ENCODE results near the gene SLCO3A1.
"Not testable (repeated sequence)": the region's sequence is repeated elsewhere in the genome, so short reads cannot be mapped to it uniquely, and the experiment has no call there.

Gene SLCO3A1

DNA sequence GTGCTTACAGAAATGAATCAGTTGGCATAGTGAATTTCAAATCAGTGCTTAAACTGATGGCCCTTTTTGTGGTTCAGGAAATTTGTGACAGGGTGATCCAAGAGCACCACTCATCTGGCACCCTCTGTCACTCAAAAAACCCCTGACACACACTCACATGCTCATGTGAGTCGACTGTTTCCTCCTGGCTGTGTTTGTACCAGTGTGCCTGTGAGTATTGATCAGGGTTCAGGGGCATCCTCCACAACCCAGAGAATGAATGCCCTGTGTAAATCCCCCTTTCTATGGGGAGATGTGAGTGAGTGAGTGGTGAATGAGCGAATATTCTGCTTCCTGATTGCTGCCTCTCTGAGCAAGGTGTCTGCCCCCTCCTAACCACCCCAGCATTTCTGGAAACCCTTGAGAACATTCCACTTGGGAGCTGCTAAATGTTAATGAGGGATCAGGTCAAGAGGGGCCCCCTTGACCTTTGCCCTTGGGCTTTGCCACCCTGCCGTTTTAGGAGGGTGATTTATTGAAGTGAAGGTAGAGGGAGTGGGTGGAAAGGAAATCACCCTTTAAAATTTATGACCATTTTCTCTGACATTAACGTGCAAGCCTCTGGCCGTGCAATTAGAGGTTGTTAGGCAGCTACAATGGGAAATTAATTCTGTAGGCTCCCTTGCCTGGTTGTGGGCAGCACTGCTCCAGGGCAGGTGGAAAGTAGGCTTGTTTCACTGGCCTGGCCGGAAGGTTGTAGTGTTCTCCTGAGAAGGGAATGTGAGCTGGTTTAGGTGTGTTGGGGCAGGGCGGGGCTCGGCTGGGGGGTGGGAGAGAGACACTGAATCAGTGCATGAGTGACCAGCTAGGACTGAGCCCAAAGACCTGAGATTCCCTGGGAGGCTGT, 87.2 kb downstream of the SLCO3A1 start:
- DNase-seq (ENCODE audit: low read depth, low spot score), result no peak

DNA sequence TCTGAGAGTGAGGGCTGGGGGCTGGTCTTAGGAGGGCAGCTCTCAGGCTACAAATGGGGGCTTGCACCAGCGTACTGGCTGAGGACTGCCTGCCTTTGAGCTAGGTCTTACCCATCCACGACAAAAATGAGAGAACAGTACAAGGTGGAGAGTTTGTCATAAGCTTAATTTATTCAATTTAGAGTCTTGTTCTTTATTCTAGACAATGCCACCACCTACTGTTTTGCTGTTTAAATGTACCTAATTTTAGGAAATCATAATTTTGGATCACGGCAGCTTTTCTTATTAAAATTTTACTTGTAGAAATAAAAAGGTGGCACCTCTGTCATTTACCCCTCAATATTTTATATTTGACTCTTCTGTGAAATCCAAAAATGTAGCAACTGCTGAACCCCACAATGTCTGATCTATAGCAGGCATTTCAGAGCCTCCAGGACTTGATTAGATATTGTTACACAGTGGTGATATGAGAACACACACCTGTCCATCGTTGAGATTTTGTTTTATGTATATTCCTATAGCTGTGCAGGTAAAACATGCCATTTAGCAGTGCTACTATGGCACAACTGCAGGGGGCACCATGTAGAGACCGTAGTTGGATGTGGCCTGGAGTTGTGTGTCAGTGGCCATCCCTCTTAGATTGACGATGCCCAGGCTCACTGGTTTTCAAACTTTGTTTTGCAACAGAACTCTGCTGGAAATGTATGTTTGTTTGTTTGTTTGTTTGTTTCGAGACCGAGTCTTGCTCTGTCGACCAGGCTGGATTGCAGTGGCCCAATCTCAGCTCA, 88.6 kb downstream of the SLCO3A1 start:
- DNase-seq (ENCODE audit: low read depth, low spot score), result no peak

DNA sequence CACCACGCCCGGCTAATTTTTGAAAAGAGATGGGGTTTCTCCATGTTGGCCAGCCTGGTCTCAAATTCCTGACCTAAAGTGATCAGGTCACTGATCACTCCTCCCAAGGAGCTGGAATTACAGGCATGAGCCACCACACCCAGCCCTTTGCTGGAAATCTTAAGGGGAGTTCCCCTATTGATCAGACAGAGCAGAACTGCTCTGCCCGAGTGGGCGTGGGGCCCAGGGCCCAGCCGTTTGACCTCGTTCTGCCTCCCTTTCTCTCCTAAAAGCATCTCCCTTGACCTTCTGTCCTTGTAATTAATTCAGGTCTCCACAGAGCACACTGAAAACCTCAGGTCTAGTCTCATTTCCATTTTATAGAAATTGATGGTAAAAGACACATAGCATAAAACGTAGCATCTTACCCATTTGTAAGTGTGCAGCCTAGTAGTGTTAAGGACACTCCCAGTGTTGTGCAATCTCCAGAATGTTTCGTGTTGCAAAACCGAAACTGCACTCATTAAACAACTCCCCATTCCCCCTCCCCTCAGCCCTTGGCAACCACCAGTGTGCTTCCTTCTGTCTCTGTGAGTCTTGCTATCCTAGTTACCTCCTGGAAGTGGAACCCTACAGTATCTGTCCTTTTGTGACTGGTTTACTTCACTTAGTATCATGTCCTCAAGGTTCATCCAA, 89.3 kb downstream of the SLCO3A1 start:
- no peak for DNase-seq (ENCODE audit: low read depth, low spot score)

DNA sequence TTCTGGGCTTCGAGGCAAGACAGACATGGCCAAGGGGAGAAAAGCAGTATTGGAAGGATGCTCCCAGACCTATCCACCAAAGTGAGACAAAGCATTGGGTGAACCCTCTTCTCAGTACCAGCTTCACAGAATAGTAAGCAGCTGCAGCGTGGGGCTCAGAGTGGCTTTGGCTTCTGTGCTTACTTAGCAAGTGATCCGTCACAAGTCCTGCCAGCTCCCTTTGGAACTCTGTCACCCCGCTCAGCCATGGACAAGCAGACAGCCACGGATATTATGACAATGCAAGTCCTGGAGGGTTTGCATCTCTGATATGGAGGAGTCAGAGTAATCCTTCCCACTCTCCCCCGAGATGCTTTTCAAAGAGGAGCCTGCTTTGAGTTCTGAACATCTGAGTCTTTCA, 90.8 kb downstream of the SLCO3A1 start:
- DNase-seq (ENCODE audit: low read depth, low spot score), result no peak

GRCh38 chr15:91945385-91945784, 91.9 kb downstream of the SLCO3A1 start:
- no peak for DNase-seq (ENCODE audit: low read depth, low spot score)

- no peak for DNase-seq (ENCODE audit: low read depth, low spot score)
These were observed 92.6 kb downstream of the SLCO3A1 start for GRCh38 chr15:91946075-91946474.

- DNase-seq (ENCODE audit: low read depth, low spot score), result no peak
These were observed 93.2 kb downstream of the SLCO3A1 start for GRCh38 chr15:91946581-91947292.

DNA sequence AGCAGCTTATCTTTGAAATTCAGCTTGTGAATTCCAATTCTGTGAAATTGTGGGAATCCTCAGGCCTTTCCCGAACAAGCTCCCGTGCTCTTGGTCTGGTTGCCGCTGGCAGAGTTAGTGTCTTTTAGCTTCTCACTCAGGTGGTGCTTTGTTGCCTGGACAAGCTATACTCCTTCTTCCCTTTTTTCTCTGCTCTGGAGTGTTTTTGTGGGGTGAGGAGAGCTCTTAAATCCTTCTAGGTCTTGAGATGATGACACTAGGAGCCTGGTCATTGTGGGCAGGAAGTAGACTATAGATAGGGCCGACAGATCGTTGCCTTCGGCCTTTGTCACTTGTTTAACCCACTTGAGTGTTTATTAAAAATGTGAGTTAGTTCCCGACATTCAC, 93.8 kb downstream of the SLCO3A1 start:
- DNase-seq (ENCODE audit: low read depth, low spot score), result no peak

DNA sequence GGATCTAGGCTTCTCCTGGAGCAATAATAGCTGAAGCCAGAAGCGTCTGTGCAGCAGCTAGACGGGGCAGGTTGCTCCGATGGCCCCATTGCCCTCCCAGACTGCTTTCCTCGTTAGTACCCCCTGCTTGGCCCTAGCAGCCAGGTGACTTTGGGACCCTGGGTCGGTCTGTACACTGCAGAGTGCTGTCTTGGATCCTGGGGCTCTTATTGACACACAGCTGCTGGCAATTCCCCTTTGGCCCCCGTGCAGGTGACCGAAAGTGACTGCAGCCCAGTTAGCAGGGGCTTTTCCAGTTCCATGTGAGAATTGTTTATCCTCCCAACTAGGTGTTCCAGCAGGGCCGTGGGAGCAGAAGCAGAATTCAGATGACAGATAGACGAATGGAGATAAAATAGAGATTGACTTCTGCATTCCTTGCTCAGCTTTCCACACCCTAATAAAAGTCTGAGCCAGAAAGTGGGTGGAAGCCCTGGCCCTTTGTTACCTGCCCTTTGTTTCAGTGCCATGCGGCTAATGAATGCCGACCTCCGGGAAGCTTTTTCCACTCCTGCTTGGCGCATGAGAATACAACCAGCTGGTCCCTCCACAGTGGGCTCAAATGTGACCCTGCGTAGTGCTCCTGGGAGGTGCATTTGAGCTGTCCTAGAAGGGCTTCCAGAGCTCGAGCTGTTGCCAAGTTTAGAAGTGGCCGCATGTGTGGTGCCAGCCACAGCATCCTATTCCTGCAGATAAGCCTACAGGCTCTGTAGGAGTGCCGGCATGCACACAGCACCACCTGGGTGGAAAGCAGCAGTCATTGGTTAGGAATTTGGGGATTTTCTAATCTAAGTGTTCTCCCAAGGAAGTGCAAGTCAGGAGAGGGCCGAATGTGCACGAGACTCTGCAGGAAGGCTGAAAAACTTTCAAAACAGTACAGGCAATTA, 94.4 kb downstream of the SLCO3A1 start:
- DNase-seq (ENCODE audit: low read depth, low spot score), result no peak

DNA sequence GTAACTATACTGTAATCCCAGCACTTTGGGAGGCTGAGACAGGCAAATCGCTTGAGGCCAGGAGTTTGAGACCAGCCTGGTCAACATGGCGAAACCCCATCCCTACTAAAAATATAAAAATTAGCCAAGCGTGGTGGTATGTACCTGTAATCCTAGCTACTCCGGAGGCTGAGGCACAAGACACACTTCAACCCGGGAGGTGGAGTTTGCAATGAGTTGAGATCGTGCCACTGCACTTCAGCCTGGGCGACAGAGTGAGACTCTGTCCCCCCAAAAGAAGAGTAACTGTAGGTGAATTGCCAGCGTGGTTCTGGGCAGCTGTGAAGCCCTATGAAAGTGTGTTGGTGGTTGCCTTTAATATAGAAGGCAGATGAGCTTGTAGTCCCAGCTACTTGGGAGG, 95.9 kb downstream of the SLCO3A1 start:
- DNase-seq (ENCODE audit: low read depth, low spot score), result no peak

DNA sequence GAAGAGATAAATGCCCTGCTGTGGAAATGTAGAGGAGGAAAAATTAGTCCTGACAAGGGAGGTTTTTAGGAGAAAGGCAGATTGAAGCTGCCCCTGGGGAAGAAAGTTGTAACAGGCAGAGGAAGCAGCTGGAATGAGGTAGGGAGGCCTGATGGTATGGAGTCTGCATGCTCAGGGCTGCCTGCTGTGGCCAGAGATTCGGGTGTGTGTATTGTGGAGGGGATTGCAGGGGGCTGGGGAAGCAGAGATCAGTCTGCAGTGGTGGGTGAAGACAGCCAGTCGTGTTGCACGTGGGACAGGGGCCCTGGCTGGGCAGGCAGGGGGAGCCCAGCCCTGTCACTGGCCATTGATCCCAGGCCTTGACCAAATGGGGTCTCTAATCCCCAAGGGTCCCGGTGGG, 96.5 kb downstream of the SLCO3A1 start:
- no peak for DNase-seq (ENCODE audit: low read depth, low spot score)

DNA sequence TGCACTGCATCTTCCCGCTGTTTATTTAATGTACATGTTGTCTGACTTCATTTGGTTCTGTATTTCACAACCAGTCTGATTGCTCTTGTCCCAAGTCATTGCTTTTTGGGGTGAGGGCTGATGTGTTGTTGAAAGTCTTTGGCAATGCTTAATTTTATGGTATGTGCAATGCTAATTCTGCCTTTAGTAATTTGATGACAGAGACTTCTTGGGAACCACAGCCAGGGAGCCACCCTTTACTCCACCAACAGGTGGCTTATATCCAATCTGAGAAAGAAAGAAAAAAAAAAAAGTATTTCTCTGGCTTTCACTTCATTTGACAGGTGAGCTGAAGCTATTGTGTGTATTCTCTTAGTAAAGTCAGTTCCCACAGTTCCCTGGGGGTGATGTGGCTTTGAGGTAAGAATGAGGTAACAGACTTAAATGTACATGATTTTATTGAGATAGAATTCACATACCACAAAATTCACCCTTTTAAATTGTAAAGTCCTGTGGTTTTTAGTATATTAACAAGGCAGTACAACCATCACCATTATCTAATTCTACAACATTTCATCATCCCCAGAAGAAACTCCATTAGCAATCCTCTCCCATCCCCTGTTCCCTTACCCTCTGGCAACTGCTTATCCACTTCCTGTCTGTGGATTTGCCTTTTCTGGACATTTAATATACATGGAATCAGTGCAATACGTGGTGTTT, 97.3 kb downstream of the SLCO3A1 start:
- no peak for DNase-seq (ENCODE audit: low read depth, low spot score)

DNA sequence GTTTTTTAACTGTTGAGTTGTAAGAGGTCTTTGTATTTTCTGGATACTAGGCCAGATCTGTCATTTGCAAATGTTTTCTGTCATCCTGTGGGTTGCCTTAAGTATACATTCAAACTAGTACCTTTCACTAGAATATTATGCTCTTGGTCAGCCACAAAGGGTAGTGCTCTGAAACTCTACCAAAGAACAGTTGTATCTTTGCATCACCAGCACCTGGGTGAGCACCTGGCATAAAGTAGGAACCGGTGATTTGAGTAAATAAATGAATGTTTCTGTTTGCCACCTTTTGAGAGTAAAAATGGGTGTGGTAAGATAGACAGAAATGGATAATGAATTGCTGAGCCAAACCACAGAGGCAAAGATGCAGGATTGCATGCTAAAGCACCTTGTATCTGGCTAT, 98.7 kb downstream of the SLCO3A1 start:
- DNase-seq (ENCODE audit: low read depth, low spot score), result no peak

DNA sequence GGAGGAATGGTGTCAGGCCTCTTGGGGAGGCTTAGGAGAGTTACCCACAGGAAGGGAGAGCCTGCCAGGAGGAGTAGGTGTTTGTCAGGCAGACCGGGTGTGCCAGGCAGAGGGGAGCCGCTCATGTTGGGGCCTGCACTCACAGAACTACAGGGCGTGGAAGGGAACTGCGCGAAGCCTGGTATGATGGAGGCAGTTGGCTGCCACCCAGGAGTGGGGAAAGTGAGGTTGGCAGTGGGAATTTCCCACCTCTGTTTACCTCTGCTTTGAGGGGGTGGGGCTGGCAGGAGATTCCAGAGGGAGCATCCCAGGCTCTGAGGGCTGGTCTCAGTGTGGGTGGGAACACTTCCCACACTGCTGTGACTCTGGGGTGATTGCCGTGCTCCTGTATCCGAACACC, 99.9 kb downstream of the SLCO3A1 start:
- DNase-seq (ENCODE audit: low read depth, low spot score), result no peak

- no peak for DNase-seq (ENCODE audit: low read depth, low spot score)
These were observed 100.8 kb downstream of the SLCO3A1 start for GRCh38 chr15:91954292-91954691.

- no peak for DNase-seq (ENCODE audit: low read depth, low spot score)
These were observed 102.7 kb downstream of the SLCO3A1 start for GRCh38 chr15:91956026-91956723.

- DNase-seq (ENCODE audit: low read depth, low spot score), result no peak
These were observed 107.8 kb downstream of the SLCO3A1 start for GRCh38 chr15:91961357-91961756.

GRCh38 chr15:91963747-91964146, 110.2 kb downstream of the SLCO3A1 start:
- DNase-seq (ENCODE audit: low read depth, low spot score), result not testable (repeated sequence)

DNA sequence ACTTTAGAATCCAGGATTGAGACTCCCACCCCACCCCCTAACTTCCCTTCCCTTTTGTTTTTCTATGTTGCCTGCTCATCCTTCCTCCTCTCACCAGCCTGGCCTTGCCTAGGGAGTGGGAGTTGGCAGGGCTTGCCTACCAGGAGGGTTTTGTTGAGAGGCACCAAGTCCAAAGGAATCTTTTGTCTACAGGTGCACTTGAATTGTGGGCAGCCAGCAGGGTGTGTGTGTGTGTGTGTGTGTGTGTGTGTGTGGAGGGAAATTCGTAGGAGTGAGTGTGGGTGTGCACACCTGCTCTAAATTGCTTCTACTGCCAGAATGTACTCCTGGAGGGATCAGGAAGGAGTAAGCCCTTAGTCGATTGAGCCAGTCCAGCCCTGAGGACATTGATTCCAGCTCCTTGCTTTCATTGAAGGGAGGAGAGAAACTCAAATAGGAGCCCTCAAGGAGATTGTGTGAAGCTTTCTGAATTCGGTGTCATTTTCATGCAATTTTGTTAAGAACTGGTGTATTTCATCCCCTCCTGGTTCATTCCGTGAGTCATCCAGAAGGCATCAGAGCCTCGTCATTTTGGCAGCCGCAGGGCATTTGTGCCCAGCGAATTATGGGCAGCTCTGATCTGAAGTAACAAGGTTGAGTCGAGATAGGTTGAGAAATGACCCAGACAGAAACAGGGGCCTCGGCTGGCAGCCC, 112.1 kb downstream of the SLCO3A1 start:
- DNase-seq (ENCODE audit: low read depth, low spot score), result no peak
